GM21515 (cell line): ENCODE measurements around the gene ICA1L.
A peak's percentile ranks its signal among the peaks of the same experiment; 100 is the strongest.

Source experiments
- ATAC-seq: cut with Tn5 transposase; IDR thresholded peaks from one replicate; pipeline ENCODE4 v1.9.1; 2021; ENCODE audit not compliant: unreplicated experiment

Gene ICA1L

GRCh38 chr2:202782940-202783558 is 88.5 kb downstream of the ICA1L start:
- ATAC-seq: no peak

DNA sequence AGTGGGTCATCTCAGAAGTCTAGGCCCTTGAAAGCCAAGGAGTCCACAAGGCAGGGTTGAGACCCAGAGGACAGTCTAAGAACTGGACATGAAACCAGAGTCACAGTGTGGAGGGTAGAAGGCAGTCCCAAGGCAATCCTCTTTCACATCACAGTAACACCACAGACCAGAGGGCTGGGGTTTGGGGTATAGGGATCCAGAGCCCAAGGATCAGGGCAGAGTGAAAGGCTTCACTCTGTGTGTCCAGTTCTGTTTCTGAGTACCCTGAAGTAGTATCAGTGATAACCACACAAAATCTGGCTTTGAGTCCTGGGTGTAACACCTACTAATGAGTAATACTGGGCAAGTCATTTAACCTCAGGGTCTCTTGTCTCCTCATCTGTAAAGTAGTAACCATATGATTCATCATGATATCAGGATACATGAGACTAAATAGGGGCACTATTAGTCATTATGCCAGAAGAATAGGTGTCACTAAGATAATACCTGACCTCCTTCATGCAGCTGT is 91.0 kb downstream of the ICA1L start:
- ATAC-seq: peak; percentile 92

- ATAC-seq: no peak
Measured at GRCh38 chr2:202778217-202778616, 93.3 kb downstream of the ICA1L start.

GRCh38 chr2:202774104-202774503 is 97.5 kb downstream of the ICA1L start:
- ATAC-seq: no peak

DNA sequence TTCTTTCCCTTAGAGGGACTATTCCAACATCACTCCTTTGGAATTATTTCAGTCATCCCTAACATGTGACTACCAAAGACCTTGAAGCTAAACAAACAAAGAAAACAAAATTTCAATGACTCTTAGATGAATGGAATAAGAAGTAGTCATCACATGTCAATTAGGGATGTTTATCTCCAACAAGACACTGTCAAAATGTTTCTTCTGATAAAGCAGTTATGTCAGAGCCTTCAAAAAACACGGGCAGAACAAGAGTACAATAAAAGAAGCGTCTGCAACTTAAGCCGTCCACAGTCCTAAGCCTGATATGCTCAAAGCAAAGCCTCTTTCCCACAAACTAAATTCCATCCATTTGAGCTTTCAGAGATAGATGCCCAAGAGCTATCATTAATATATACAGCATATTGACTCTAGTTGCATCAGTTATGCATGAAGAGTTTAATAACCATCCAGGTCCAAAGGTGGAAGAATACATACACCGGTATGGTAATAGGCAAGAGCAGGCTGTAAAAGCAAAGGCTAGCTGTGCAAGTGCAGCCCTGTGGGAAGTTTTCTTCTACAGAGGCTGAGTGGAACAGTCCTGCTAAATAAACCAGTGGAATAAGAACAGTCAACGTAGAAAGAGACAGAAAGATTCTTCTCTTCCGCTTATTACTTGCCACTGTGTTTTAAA is 98.1 kb downstream of the ICA1L start:
- ATAC-seq: no peak

GRCh38 chr2:202771741-202772460 is 99.7 kb downstream of the ICA1L start:
- no peak for ATAC-seq

DNA sequence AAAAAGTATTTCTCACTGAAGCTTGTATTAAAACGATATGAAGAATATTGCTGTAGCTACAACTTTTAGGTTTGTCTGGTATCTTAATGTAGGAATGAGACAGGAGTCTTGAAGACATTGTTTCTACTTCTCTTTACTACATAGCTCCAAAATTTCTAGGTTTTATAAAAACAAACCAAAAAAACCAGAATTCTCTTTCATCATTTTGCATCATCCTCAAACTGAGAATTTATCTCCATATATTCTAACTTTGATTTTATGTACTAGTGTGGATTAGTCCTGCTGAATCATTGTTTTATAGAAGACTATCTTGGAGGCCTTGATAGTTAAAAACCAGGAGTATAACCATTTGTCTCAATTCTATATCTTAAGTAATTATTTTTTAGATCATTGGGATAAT is 100.2 kb downstream of the ICA1L start:
- ATAC-seq: no peak

- no peak for ATAC-seq
Measured at GRCh38 chr2:202769201-202769600, 102.4 kb downstream of the ICA1L start.

DNA sequence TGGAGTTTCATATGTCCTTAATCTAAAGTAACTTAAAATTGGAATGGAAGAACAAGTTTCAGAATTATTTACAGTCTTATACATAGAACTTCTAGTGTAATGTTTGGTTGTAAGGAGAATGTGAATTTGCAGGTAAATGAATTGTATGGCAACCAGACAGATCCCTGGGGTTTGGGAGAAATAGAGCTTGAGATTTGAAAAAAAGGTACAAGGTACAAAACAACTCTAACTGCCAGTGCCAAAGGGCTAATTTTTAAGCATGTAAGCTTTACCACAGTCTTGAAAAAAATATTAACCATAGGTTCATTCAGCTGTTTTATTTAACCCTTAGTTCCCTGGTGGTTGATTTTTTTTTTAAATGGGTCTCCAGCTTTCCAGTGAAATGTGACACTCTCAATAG is 103.3 kb downstream of the ICA1L start:
- no peak for ATAC-seq

- no peak for ATAC-seq
Measured at GRCh38 chr2:202765436-202765835, 106.1 kb downstream of the ICA1L start.

GRCh38 chr2:202764991-202765390 is 106.6 kb downstream of the ICA1L start:
- no peak for ATAC-seq

GRCh38 chr2:202763916-202764315 is 107.7 kb downstream of the ICA1L start:
- ATAC-seq: no peak

- no peak for ATAC-seq
Measured at GRCh38 chr2:202762556-202762955, 109.0 kb downstream of the ICA1L start.

DNA sequence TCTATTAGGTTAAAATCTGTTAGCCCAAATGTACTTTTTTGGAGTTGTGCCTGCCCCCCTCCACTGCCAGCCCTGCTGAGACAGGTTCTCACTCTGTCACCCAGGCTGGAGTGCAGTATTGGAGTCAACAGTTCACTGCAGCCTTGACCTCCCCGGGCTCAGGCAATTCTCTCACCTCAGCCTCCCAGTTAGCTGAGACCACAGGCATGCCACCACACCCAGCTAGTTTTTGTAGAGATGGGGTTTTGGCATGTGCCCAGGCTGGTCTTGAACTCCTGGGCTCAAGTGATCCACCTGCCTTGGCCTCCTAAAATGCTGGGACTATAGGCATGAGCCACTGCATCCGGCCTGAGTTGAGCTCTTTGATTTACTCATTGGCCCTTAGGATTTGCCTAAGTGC is 110.7 kb downstream of the ICA1L start:
- ATAC-seq: no peak

- no peak for ATAC-seq
Measured at GRCh38 chr2:202758604-202759003, 113.0 kb downstream of the ICA1L start.

DNA sequence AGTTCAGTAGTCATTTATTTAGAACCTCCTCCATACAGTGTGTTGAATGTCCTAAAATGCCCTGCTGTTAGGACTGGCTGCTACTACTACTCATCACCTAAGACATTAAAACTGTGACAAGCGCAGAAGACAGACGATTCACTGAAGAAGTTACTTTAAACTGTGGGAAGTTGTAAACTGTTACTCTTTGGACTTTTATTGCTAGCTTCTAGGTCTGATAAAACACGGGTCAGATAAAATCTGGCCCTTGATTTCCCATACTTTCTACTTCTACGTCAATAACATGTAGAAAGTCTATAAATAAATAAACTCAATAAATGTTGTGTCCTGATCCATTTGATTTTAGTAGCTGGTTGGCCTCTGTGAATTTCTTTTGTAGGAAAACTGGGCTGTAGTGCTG is 113.4 kb downstream of the ICA1L start:
- ATAC-seq: no peak

- no peak for ATAC-seq
Measured at GRCh38 chr2:202757339-202757738, 114.2 kb downstream of the ICA1L start.

DNA sequence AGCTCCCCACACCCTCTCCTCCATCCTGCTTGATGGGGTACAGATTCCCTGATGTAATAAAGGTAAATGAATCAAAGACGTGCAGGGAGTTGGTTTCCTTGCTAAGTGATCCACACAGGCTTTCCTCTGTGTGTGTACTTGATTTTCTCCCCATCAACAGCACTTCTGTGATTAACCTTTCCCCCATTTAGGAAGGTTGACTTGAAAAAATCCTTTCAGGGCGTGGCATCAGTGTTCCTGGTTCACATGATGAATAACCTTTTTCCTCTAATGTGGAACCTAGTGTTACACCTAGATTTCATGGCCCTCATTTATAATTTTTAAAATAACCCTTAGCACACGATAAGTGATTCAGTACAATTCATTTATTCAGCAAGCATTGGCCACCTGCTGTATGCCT is 115.0 kb downstream of the ICA1L start:
- no peak for ATAC-seq

DNA sequence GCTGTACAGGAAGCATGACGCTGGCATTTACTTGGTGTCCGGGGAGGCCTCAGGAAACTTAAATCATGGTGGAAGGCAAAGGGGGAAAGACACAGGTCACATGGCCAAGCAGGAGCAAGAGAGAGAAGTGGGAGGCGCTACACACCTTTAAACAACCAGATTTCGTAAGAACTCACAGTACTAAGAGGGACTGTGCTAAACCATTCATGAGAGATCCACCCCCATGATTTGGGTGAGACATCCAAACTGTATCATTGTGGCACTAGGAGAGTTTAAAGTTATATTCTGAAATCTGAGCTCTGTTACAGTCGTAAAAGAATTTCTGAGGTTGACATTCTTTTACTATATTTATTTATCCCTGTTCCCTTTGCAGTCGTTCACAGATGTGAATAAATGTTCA is 116.6 kb downstream of the ICA1L start:
- ATAC-seq: no peak

GRCh38 chr2:202752071-202752470 is 119.5 kb downstream of the ICA1L start:
- ATAC-seq: no peak

DNA sequence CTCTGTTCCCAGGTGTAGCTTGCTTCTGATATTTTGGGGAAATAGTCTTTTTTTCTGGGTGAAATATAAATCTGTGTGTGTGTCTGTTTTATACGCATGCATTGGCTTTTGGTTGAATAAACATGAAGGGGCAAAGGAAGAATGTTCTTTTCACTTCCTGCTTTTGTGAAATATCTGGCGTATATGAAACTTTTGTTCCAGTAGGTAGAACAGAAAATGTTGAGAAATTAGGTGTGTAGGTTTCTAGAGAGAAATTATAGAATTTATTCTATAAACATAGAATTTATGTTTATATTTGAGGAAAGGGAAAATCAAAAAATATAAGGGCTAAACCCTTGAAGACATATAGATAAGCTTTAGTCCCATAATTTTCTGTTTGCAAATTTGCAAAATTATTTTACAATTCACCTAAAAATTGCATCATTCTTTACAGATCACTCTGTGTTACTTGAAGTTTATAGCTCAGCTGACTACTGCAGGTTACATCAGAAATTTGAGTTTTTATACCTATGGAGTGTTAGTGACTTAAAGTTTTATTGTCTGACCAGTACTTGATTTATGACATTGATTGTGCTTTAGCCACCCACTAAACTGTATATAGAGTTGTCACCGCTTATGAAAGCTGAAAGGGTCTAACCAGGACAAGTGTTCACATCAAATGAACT is 120.7 kb downstream of the ICA1L start:
- ATAC-seq: no peak

- no peak for ATAC-seq
Measured at GRCh38 chr2:202749477-202749876, 122.1 kb downstream of the ICA1L start.
